K562 (cell line): Measurements from ENCODE around the gene YPEL2.

Experiments
- ATF7 ChIP-seq: fragments of 450-650 bp; IDR thresholded peaks from 2 replicates; pipeline ENCODE4 v1.7.1; 2014; ENCODE audit warnings: mild to moderate bottlenecking, moderate library complexity
- CCAR2 ChIP-seq: fragments of 200-400 bp; formaldehyde crosslinking; IDR thresholded peaks from 2 replicates; pipeline ENCODE4 v1.6.1; 2017; ENCODE audit warnings: mild to moderate bottlenecking, low read depth, low read length
- CTCF ChIP-seq, 3 experiments: IDR thresholded peaks in 2 of 3; conservative IDR thresholded peaks in 1 of 3; 2 replicates each; pipeline ENCODE4 v1.5.1; 2011 to 2012; ENCODE audit warnings: low read length in 3 of 3, mild to moderate bottlenecking in 3 of 3, control low read depth in 2 of 3, improper control_type of control experiment in 1 of 3, inconsistent platforms in 1 of 3, low read depth in 1 of 3, mixed read lengths in 1 of 3, moderate library complexity in 1 of 3; ENCODE audit not compliant: insufficient read depth in 2 of 3
- HCFC1 ChIP-seq: IDR thresholded peaks from 2 replicates; pipeline ENCODE4 v1.6.1; 2012; ENCODE audit warnings: low read depth, low read length, improper control_type of control experiment
- MAZ ChIP-seq, 2 experiments: fragments of 450-650 bp in 1 of 2; sonication (generic) in 1 of 2; formaldehyde crosslinking; IDR thresholded peaks in 1 of 2; conservative IDR thresholded peaks in 1 of 2; 2 replicates each; pipeline versions ENCODE4 v1.4.0 to v1.5.0; 2020; ENCODE audit warnings: mild to moderate bottlenecking in 1 of 2, missing genetic modification reagents in 1 of 2
- NRF1 ChIP-seq, 2 experiments: fragments of 450-650 bp; IDR thresholded peaks in 1 of 2; conservative IDR thresholded peaks in 1 of 2; 2 replicates each; pipeline ENCODE4 v1.6.1; 2014; ENCODE audit warnings: mild to moderate bottlenecking in 2 of 2
- PHF8 ChIP-seq: fragments of 200-600 bp; sonication (generic); IDR thresholded peaks from 2 replicates; pipeline ENCODE4 v1.6.1; 2012; ENCODE audit warnings: mixed run types, mild to moderate bottlenecking, inconsistent platforms, low read length, moderate library complexity, borderline replicate concordance
- PKNOX1 ChIP-seq: fragments of 450-650 bp; IDR thresholded peaks from 2 replicates; pipeline ENCODE4 v1.6.1; 2016
- YY1 ChIP-seq, 3 experiments: IDR thresholded peaks; 2 replicates each; pipeline ENCODE4 v1.6.1; 2011; ENCODE audit warnings: low read length in 2 of 3, mild to moderate bottlenecking in 2 of 3, moderate library complexity in 2 of 3, borderline replicate concordance in 1 of 3, control low read depth in 1 of 3, low read depth in 1 of 3; ENCODE audit not compliant: insufficient read depth in 3 of 3, insufficient replicate concordance in 2 of 3, control insufficient read depth in 1 of 3, insufficient read length in 1 of 3; ENCODE audit errors: extremely low read depth in 1 of 3

- TF ChIP-seq NRF1 (conservative IDR thresholded peaks at IDR 0.05 in 1 of 2, IDR thresholded peaks at IDR 0.05 in 1 of 2) (no peak), HCFC1 (no peak), PKNOX1 (no peak; the same call in 1 of the 2 replicates), MAZ (CRISPR knock-in tag; conservative IDR thresholded peaks at IDR 0.05 in 1 of 2, IDR thresholded peaks at IDR 0.05 in 1 of 2) (no peak), YY1 (IDR thresholded peaks at IDR 0.05; ENCODE audit: borderline replicate concordance in 1 of 3, control insufficient read depth in 1 of 3, extremely low read depth in 1 of 3, insufficient read depth in 3 of 3, insufficient read length in 1 of 3, insufficient replicate concordance in 2 of 3, low read depth in 1 of 3, low read length in 2 of 3) (no peak), ATF7 (no peak), CTCF (IDR thresholded peaks at IDR 0.05 in 2 of 3, conservative IDR thresholded peaks at IDR 0.05 in 1 of 3; ENCODE audit: insufficient read depth in 2 of 3, low read depth in 1 of 3, low read length in 3 of 3) (no peak), PHF8 (no peak), CCAR2 (no peak)
Measured at GRCh38 chr17:59416184-59416583, 84.7 kb downstream of the YPEL2 start.
